GM23338 (cell line): ENCODE data around the gene STXBP5L. TPM values are rescaled to one million over a fixed set of nuclear protein-coding genes. Genes with fewer than 3 reads are reported as not detected.

ENCODE experiments used
- ATAC-seq: fragments of 200-7000 bp; cut with Tn5 transposase; 3 replicates; pipeline ENCODE4 v1.9.1; 2020
- DNase-seq: peaks from one replicate; pipeline ENCODE4 v3.0.0-alpha.2; 2015; ENCODE audit warnings: low spot score
- H2AFZ ChIP-seq: fragments of 200-600 bp; sonication (generic); 2 replicates; pipeline ENCODE4 v1.8.0; 2016; ENCODE audit warnings: antibody characterized with exemption, mild to moderate bottlenecking, moderate library complexity
- H3F3A ChIP-seq: fragments of 200-600 bp; sonication (generic); replicated peaks from 2 replicates; pipeline ENCODE4 v1.8.0; 2017; ENCODE audit warnings: antibody characterized with exemption, mixed run types, low read depth
- H3K27ac ChIP-seq: fragments of 200-600 bp; sonication (generic); 2 replicates; pipeline ENCODE4 v1.6.1; 2016; ENCODE audit warnings: low read depth
- H3K27me3 ChIP-seq: fragments of 200-600 bp; sonication (generic); 2 replicates; pipeline ENCODE4 v1.8.0; 2016; ENCODE audit warnings: mild to moderate bottlenecking, mixed run types, moderate library complexity; ENCODE audit not compliant: insufficient read depth
- H3K36me3 ChIP-seq: fragments of 200-600 bp; sonication (generic); 2 replicates; pipeline ENCODE4 v1.8.0; 2016; ENCODE audit warnings: mild to moderate bottlenecking; ENCODE audit not compliant: insufficient read depth
- H3K4me1 ChIP-seq: fragments of 200-600 bp; sonication (generic); 2 replicates; pipeline ENCODE4 v1.8.0; 2016; ENCODE audit warnings: mild to moderate bottlenecking, moderate library complexity; ENCODE audit not compliant: insufficient read depth
- H3K4me2 ChIP-seq: fragments of 200-600 bp; sonication (generic); 2 replicates; pipeline ENCODE4 v1.7.1; 2017; ENCODE audit warnings: mixed run types
- H3K4me3 ChIP-seq: fragments of 200-600 bp; sonication (generic); 2 replicates; pipeline ENCODE4 v1.6.1; 2016; ENCODE audit warnings: mixed run types
- H3K79me2 ChIP-seq: fragments of 200-600 bp; sonication (generic); replicated peaks from 2 replicates; pipeline ENCODE4 v1.8.0; 2017; ENCODE audit warnings: mild to moderate bottlenecking; ENCODE audit not compliant: insufficient read depth
- H3K9me2 ChIP-seq: fragments of 200-600 bp; sonication (generic); 2 replicates; pipeline ENCODE4 v1.8.0; 2017; ENCODE audit not compliant: insufficient read depth
- H4K20me1 ChIP-seq: fragments of 200-600 bp; sonication (generic); replicated peaks from 2 replicates; pipeline ENCODE4 v1.8.0; 2017; ENCODE audit warnings: mild to moderate bottlenecking; ENCODE audit not compliant: insufficient read depth
- H3K27ac Mint-ChIP-seq: 2 replicates; pipeline ENCODE4 v1.8.0; 2020; ENCODE audit warnings: inconsistent platforms, mild to moderate bottlenecking, moderate library complexity, mixed read lengths
- H3K27me3 Mint-ChIP-seq: 3 replicates; pipeline ENCODE4 v1.8.0; 2022; ENCODE audit warnings: low read depth, mild to moderate bottlenecking, moderate library complexity, mixed read lengths, inconsistent platforms; ENCODE audit not compliant: insufficient read depth, poor library complexity
- H3K36me3 Mint-ChIP-seq: 3 replicates; pipeline ENCODE4 v1.8.0; 2021; ENCODE audit warnings: low read depth, mild to moderate bottlenecking, inconsistent platforms, moderate library complexity, mixed read lengths
- H3K4me1 Mint-ChIP-seq: 3 replicates; pipeline ENCODE4 v1.8.0; 2020; ENCODE audit warnings: mild to moderate bottlenecking, inconsistent platforms, mixed read lengths
- H3K4me3 Mint-ChIP-seq: 3 replicates; pipeline ENCODE4 v1.8.0; 2021; ENCODE audit warnings: moderate library complexity, mild to moderate bottlenecking, inconsistent platforms, mixed read lengths
- H3K9me3 Mint-ChIP-seq: 3 replicates; pipeline ENCODE4 v1.8.0; 2020; ENCODE audit warnings: moderate library complexity, mild to moderate bottlenecking, inconsistent platforms, mixed read lengths
- CREB1 ChIP-seq: fragments of 250-450 bp; sonication (Bioruptor Pico); IDR thresholded peaks from 2 replicates; pipeline ENCODE4 v1.5.0; 2020; ENCODE audit warnings: low read depth, mild to moderate bottlenecking, moderate library complexity
- EZH2 ChIP-seq: fragments of 200-600 bp; sonication (generic); IDR thresholded peaks from one replicate; pipeline ENCODE4 v1.8.0; 2017; ENCODE audit warnings: antibody characterized with exemption, mild to moderate bottlenecking, low read depth; ENCODE audit not compliant: unreplicated experiment
- EZH2phosphoT487 ChIP-seq: fragments of 200-600 bp; sonication (generic); IDR thresholded peaks from one replicate; pipeline ENCODE4 v1.8.1; 2018; ENCODE audit warnings: antibody characterized with exemption; ENCODE audit not compliant: unreplicated experiment
- JUNB ChIP-seq: IDR thresholded peaks from one replicate; pipeline ENCODE4 v1.6.1; 2016; ENCODE audit warnings: antibody characterized with exemption; ENCODE audit not compliant: unreplicated experiment
- STAT1 ChIP-seq: IDR thresholded peaks from one replicate; pipeline ENCODE4 v1.6.1; 2016; ENCODE audit warnings: antibody characterized with exemption; ENCODE audit not compliant: unreplicated experiment
- ZNF331 ChIP-seq: fragments of 250-450 bp; sonication (Bioruptor Pico); IDR thresholded peaks from 2 replicates; pipeline ENCODE4 v1.5.0; 2020; ENCODE audit warnings: low read depth, mild to moderate bottlenecking, moderate library complexity
- polyA plus RNA-seq: library from polyadenylated mRNA; unstranded; fragments of >200 nt; fragmentation: Nextera tagmentation; extraction: Ambion mirVana; gene quantifications from 2 replicates; pipeline ENCODE4 v1.2.1, GENCODE V29; 2016
- total RNA-seq: library from RNA; depleted of rRNA; stranded (reverse); fragments of >200 nt; shearing (Covaris generic); gene quantifications from 2 replicates; pipeline ENCODE4 v1.2.3, GENCODE V29; 2014
- TF ChIP-seq, protein P1 (sequence below): fragments of 250-450 bp; sonication (Bioruptor Pico); IDR thresholded peaks from 2 replicates; pipeline ENCODE4 v1.5.0; 2020; ENCODE audit warnings: mild to moderate bottlenecking, moderate library complexity

The STXBP5L gene
- total and polyA plus RNA-seq, 2 experiments from 2014 or later: 4.2 to 6.0 TPM

DNA sequence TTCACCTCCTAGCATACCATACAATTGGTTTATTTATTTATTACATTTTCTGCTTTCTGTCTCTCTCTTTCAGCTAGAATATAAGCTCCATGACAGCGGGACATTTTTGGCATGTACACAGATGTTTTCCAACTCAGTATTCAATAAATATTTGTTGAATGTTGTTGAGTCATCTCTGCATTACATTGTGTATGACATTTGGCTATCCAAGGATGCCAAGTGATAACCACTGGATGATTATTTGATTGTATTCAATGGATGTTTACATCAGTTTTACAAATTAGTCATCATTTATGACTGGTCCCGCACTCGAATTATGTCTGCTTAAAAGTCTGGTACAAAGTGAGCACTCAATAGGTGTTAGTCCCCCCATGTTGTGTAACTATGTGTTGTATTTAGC is 49.5 kb upstream of the STXBP5L start:
- H3K27me3 Mint-ChIP-seq: peaks cover 4% of the 10 kb centered on the region
- DNase-seq (no peak), ATAC-seq (no peak)
- no peak overlapping the region for H3K4me2 ChIP-seq
- peaks cover 4% of the 10 kb centered on the region; the same call in 2 of the 3 replicates for H3K36me3 Mint-ChIP-seq
- H3K36me3 ChIP-seq: no peaks in the 10 kb centered on the region
- no peak overlapping the region for H2AFZ ChIP-seq
- no peaks in the 10 kb centered on the region for H3K27me3 ChIP-seq
- H3K4me1 ChIP-seq: peaks cover 8% of the 10 kb centered on the region; the same call in 1 of the 2 replicates
- H3K4me1 Mint-ChIP-seq: peaks cover 22% of the 10 kb centered on the region
- TF ChIP-seq JUNB (no peak), ZNF331 (CRISPR knock-in tag) (no peak), EZH2phosphoT487 (no peak), STAT1 (no peak), CREB1 (CRISPR knock-in tag) (no peak), EZH2 (no peak)
- TF ChIP-seq, protein P1, sequence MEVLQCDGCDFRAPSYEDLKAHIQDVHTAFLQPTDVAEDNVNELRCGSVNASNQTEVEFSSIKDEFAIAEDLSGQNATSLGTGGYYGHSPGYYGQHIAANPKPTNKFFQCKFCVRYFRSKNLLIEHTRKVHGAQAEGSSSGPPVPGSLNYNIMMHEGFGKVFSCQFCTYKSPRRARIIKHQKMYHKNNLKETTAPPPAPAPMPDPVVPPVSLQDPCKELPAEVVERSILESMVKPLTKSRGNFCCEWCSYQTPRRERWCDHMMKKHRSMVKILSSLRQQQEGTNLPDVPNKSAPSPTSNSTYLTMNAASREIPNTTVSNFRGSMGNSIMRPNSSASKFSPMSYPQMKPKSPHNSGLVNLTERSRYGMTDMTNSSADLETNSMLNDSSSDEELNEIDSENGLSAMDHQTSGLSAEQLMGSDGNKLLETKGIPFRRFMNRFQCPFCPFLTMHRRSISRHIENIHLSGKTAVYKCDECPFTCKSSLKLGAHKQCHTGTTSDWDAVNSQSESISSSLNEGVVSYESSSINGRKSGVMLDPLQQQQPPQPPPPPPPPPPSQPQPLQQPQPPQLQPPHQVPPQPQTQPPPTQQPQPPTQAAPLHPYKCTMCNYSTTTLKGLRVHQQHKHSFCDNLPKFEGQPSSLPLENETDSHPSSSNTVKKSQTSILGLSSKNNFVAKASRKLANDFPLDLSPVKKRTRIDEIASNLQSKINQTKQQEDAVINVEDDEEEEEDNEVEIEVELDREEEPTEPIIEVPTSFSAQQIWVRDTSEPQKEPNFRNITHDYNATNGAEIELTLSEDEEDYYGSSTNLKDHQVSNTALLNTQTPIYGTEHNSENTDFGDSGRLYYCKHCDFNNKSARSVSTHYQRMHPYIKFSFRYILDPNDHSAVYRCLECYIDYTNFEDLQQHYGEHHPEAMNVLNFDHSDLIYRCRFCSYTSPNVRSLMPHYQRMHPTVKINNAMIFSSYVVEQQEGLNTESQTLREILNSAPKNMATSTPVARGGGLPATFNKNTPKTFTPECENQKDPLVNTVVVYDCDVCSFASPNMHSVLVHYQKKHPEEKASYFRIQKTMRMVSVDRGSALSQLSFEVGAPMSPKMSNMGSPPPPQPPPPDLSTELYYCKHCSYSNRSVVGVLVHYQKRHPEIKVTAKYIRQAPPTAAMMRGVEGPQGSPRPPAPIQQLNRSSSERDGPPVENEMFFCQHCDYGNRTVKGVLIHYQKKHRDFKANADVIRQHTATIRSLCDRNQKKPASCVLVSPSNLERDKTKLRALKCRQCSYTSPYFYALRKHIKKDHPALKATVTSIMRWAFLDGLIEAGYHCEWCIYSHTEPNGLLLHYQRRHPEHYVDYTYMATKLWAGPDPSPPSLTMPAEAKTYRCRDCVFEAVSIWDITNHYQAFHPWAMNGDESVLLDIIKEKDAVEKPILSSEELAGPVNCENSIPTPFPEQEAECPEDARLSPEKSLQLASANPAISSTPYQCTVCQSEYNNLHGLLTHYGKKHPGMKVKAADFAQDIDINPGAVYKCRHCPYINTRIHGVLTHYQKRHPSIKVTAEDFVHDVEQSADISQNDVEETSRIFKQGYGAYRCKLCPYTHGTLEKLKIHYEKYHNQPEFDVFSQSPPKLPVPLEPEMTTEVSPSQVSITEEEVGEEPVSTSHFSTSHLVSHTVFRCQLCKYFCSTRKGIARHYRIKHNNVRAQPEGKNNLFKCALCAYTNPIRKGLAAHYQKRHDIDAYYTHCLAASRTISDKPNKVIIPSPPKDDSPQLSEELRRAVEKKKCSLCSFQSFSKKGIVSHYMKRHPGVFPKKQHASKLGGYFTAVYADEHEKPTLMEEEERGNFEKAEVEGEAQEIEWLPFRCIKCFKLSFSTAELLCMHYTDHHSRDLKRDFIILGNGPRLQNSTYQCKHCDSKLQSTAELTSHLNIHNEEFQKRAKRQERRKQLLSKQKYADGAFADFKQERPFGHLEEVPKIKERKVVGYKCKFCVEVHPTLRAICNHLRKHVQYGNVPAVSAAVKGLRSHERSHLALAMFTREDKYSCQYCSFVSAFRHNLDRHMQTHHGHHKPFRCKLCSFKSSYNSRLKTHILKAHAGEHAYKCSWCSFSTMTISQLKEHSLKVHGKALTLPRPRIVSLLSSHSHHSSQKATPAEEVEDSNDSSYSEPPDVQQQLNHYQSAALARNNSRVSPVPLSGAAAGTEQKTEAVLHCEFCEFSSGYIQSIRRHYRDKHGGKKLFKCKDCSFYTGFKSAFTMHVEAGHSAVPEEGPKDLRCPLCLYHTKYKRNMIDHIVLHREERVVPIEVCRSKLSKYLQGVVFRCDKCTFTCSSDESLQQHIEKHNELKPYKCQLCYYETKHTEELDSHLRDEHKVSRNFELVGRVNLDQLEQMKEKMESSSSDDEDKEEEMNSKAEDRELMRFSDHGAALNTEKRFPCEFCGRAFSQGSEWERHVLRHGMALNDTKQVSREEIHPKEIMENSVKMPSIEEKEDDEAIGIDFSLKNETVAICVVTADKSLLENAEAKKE: no peak
- no peak overlapping the region for H3K27ac ChIP-seq
- no peaks in the 10 kb centered on the region for H4K20me1 ChIP-seq
- no peak overlapping the region for H3K27ac Mint-ChIP-seq
- H3K79me2 ChIP-seq: no peaks in the 10 kb centered on the region
- H3K9me3 Mint-ChIP-seq: peaks cover 3% of the 10 kb centered on the region; the same call in 1 of the 3 replicates
- no peak overlapping the region for H3K4me3 Mint-ChIP-seq
- H3K9me2 ChIP-seq: no peaks in the 10 kb centered on the region; the same call in 1 of the 2 replicates
- H3K4me3 ChIP-seq: no peak overlapping the region
- H3F3A ChIP-seq: no peaks in the 10 kb centered on the region
